GM12878 (cell line): Measurements from ENCODE around the gene ANKS1A.
A peak's percentile ranks its signal among the peaks of the same experiment; 100 is the strongest.

Experiments
- BCLAF1 ChIP-seq: fragments of 450-650 bp; IDR thresholded peaks from 2 replicates; pipeline ENCODE4 v1.6.1; 2017; ENCODE audit warnings: antibody characterized with exemption, mild to moderate bottlenecking, moderate library complexity
- CREB1 ChIP-seq: IDR thresholded peaks from 2 replicates; pipeline ENCODE4 v1.6.1; 2012; ENCODE audit warnings: low read depth, mild to moderate bottlenecking, inconsistent platforms
- CTCF ChIP-seq, 3 experiments: IDR thresholded peaks in 2 of 3; conservative IDR thresholded peaks in 1 of 3; 2 replicates each; pipeline ENCODE4 v1.5.1; 2011; ENCODE audit warnings: low read depth in 3 of 3, low read length in 3 of 3, mild to moderate bottlenecking in 3 of 3, control low read depth in 2 of 3, moderate library complexity in 2 of 3, inconsistent platforms in 1 of 3, mixed read lengths in 1 of 3; ENCODE audit not compliant: control insufficient read depth in 2 of 3, insufficient read depth in 1 of 3; ENCODE audit errors: extremely low read depth in 1 of 3
- EZH2 ChIP-seq: IDR thresholded peaks from 2 replicates; pipeline ENCODE4 v1.6.1; 2012; ENCODE audit warnings: low read depth, mild to moderate bottlenecking, control low read depth, inconsistent platforms, low read length, borderline replicate concordance; ENCODE audit not compliant: control insufficient read depth
- IRF3 ChIP-seq: fragments of 450-650 bp; IDR thresholded peaks from 2 replicates; pipeline ENCODE4 v1.6.1; 2014; ENCODE audit warnings: mild to moderate bottlenecking
- JUNB ChIP-seq: IDR thresholded peaks from 2 replicates; pipeline ENCODE4 v1.6.1; 2016; ENCODE audit warnings: antibody characterized with exemption, mild to moderate bottlenecking
- POLR2A ChIP-seq: IDR thresholded peaks from 2 replicates; pipeline ENCODE4 v1.6.1; 2011; ENCODE audit warnings: low read depth, mild to moderate bottlenecking, low read length

GRCh38 chr6:34888874-34889555, at the start of gene ANKS1A:
- TF ChIP-seq EZH2 (no peak), IRF3 (no peak), CTCF (IDR thresholded peaks at IDR 0.05 in 2 of 3, conservative IDR thresholded peaks at IDR 0.05 in 1 of 3; ENCODE audit: control insufficient read depth in 2 of 3, extremely low read depth in 1 of 3, insufficient read depth in 1 of 3, low read depth in 3 of 3, low read length in 3 of 3) (no peak), CREB1 (peak; percentile 95), POLR2A (peak; percentile 62), JUNB (no peak), BCLAF1 (no peak)
